LNCaP clone FGC (cell line): ENCODE results near the gene TMEM14B.
"Not testable (repeated sequence)": the region's sequence is repeated elsewhere in the genome, so short reads cannot be mapped to it uniquely, and the experiment has no call there.

Source experiments
- DNase-seq: peaks from one replicate; pipeline ENCODE4 v3.0.0-alpha.2; 2011; ENCODE audit warnings: low read depth
- H3K4me3 ChIP-seq: 2 replicates; pipeline ENCODE4 v1.5.1; 2011; ENCODE audit warnings: mild to moderate bottlenecking, low read depth, low read length, control low read depth
- CTCF ChIP-seq: IDR thresholded peaks from 2 replicates; pipeline ENCODE4 v1.5.1; 2012; ENCODE audit warnings: mild to moderate bottlenecking; ENCODE audit not compliant: control insufficient read depth, insufficient read depth; ENCODE audit errors: extremely low read depth

Gene TMEM14B

GRCh38 chr6:10745116-10745515 lies 2.5 kb upstream of the TMEM14B start:
- no peak for DNase-seq
- H3K4me3 ChIP-seq = no peak overlapping the region
- no peak for TF ChIP-seq CTCF

- no peak for TF ChIP-seq CTCF
- DNase-seq = no peak
- H3K4me3 ChIP-seq = peak overlapping the region; percentile 65
These were observed 722 bp upstream of the TMEM14B start for GRCh38 chr6:10746915-10747250.

GRCh38 chr6:10749734-10750133 lies 2.1 kb downstream of the TMEM14B start:
- H3K4me3 ChIP-seq = no peak overlapping the region
- no peak for TF ChIP-seq CTCF
- no peak for DNase-seq

- not testable (repeated sequence) for H3K4me3 ChIP-seq, DNase-seq
These were observed 3.0 kb downstream of the TMEM14B start for GRCh38 chr6:10750568-10750967.

- DNase-seq, H3K4me3 ChIP-seq: not testable (repeated sequence)
These were observed 4.2 kb downstream of the TMEM14B start for GRCh38 chr6:10751757-10752156.

- H3K4me3 ChIP-seq = no peak overlapping the region
- no peak for TF ChIP-seq CTCF
- no peak for DNase-seq
These were observed 8.5 kb downstream of the TMEM14B start for GRCh38 chr6:10756085-10756484.

- no peak overlapping the region for H3K4me3 ChIP-seq
- TF ChIP-seq CTCF = peak; percentile 50
- peak; percentile 43 for DNase-seq
These were observed 11.8 kb downstream of the TMEM14B start for GRCh38 chr6:10759312-10759839.

GRCh38 chr6:10759884-10760329 lies 12.3 kb downstream of the TMEM14B start:
- DNase-seq = no peak
- no peak for TF ChIP-seq CTCF
- no peak overlapping the region for H3K4me3 ChIP-seq
